ENCODE results near the gene NPFFR1.

NPFFR1 gene

DNA sequence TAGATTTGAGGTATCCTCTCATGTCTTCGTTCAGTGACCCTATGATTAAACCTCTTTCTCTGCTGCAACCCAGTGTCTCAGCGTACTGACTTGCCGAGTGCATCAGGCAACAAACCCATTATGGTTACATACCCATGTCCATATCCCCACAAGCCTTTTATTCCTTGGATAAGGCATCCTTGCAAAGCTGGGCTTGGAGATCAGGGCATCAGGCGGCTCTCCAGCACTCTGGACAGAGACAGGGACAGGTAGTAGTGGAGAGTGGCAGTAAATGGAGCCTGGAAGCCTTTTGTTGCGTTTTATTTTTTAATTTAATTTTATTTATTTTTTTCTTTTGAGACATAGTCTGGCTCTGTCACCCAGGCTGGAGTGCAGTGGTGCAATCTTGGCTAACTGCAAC lies 32.0 kb upstream of the NPFFR1 start:
- no peak for DNase-seq (ENCODE audit: low read depth in 2 of 2)

DNA sequence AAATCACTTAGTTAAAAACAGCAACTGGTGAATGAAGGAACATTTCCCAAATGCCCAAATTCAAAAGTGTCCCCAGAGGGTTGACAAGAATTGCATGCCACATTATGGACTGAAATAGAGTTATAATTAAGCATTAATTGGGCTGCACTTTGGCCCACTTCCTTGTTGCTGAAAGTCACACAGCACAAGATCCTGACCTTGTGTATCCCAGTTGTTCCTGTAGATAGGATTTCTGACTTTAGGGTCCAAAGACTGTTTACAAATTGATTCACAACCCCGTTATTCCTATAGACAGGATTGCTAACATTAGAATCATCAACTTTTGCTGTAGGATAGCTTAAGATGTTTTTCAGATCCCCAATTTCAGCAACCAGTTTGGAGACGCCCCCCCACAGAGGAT lies 31.5 kb upstream of the NPFFR1 start:
- DNase-seq (ENCODE audit: low read depth in 2 of 2), result no peak

DNA sequence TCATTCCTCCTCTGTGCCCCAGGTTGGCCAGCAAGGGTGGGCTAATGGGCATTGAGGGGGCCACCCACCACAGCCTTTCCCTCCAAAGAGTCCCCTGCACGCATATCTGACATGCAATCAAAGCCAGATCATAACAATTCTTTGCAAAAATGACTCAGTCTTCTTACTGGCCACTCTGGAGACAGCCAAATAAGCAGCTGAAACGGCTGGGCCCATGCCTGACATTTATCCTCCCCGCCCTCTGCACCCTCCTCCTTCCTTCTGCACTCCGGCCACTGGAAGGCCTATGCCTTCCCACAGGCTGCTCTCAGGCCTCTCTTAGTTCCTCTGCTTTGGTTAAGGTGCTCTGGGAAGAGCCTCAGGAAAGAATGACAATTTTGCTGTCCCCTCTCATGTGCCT lies 29.2 kb upstream of the NPFFR1 start:
- DNase-seq (ENCODE audit: low read depth in 2 of 2), result no peak

DNA sequence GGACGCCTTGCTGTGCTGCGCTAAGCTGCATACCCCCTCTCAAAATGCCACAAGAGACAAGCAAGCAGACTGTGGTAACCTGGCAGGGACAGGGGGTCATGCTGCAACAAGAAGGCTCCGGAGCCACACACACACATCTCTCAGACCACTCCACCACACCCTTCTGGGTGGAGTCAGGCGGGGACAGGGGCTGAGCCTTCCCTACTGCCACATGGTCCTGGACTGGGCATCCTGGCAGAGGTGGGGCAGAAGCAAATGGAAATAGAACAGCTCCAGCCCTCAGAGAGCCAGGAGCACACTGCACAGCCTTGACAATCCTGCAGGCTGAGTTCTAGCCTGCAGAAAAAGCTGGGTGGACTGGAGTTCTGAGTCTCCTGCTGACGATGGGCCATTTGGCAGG lies 28.4 kb upstream of the NPFFR1 start:
- DNase-seq (ENCODE audit: low read depth in 2 of 2), result no peak

DNA sequence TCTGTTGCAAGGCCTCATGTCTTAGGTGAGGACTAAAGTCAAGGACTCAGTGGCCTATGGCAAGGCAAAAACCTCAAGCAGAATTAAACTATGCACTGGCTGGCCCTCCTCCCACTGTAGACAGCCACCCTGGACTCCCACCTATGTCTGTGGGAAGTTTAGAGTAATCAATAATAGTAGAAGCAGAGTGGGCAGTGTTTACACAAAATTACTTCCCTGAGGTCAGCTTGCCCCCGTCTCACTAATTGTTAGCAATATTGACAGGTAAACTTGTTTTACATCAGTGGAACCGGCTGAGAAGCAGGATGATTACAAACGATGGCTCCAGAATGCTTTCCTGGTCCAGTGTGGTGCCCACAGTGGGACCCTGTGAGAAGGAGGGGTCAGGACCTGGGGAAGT lies 27.9 kb upstream of the NPFFR1 start:
- no peak for DNase-seq (ENCODE audit: low read depth in 2 of 2)

DNA sequence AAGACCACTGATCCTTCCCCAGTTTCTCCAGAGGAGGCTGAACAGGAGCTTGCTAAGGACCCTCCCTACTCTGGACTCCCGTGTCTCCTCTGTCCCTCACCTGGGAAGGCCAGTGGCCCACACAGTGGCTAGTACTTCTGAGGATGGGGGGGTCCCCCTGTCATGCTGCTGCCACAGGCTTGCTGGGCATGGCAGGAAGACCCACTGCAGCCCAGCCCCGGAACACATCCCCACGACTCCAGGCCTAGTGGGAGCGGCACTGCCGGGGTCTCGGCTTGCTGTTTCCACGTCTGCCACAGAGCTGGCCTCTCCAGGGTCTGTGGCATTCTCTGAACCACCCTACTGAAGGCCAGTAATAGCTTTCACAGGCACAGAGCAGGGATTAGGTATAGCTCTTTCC lies 25.9 kb upstream of the NPFFR1 start:
- no peak for DNase-seq (ENCODE audit: low read depth in 2 of 2)

DNA sequence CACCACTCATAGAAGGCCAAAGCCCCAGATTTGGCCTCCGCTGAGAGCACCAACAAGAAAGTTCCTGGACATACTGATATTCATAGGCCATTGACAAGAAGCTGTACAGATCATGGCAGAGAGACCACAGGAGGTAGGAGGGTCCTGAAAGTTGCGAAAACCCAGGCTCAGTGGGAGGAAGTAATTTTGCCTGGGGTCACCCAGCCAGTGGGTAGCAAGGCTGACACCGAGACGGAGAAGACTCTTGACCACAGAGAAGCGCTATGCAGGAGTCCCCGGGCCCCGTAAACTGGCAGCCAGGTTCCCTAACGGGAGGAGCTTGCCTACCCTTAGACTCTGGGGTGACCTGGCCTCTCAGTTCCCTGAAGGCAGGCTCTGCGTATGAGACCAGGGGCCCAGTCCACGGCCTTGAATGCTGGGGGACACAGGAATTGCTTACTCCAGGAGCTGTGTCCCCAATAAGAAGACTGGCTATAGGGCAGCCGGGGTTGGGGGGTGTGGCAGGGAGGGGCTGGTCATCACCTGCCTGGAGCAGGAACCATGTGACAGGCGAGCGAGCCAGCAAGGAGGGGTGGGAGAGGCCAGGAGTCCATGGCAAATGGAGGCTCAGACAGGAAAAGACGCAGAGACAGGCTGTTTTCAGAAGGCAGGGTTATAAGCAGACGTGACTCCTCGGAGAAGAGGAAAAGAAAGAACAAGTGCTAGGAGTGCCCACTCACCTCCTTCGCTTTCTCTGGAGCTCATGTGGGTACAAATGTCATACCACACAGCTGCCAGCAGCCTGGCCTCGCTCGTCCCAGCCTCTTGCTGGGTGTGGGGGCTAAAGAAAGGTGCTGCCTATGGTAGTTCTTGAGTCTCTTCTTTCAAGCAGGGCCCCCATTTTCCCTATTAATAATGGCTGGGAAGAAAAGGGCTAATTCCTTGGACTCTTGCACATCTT lies 24.6 kb upstream of the NPFFR1 start:
- no peak for DNase-seq (ENCODE audit: low read depth in 2 of 2)

DNA sequence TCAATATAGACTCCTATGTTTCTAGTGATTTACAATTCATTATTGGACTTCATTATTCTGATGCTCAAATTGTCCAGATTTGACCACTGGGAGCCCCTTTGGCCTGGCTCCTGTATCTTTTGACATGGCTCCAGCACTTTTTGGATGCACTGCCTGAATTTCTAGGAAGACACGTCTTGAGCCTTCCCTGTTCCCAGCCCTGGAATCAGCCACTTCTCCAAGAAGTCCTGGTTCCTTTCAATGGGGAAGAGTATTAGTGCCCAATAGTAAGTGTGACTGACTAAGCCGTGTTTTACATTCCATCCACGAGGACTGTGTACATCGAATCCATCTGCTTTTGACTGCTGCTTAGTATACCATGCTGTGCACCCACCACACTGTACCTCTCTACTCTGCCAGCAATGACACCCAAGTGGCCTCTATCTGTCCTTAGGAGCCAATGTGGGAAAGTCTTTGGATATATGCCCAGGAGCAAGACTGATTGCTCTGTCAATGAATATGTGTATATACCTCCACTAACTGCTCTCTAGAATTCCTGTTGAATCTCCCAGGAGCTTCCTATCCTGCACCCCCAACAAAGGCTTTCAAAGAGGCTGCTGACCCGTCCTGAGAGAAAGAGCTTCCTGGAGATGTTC lies 23.2 kb upstream of the NPFFR1 start:
- DNase-seq (ENCODE audit: low read depth in 2 of 2), result no peak

DNA sequence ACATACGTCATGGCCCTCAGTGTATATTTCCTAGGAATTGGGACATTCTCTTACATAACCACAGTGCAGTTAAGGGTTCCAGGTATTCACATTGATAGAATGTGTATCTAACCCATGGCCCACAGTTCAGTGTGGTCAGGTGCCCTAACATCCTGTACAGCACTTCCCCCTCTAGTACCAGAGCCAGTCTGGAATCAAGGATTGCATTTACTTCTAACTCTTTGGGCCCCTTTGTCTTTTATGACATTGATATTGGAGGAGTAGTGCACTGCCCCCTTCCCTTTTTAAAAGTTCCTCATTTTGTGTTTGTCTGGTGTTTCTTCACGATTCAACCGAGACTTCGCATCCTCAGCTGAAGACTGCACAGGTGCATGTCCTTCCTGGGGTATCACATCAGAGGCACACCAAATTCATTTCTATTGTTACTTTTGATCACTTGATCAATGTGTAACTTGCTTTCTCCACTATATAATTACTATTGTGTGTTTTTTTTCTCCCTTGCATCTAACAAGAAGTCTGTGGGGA lies 22.4 kb upstream of the NPFFR1 start:
- no peak for DNase-seq (ENCODE audit: low read depth in 2 of 2)

DNA sequence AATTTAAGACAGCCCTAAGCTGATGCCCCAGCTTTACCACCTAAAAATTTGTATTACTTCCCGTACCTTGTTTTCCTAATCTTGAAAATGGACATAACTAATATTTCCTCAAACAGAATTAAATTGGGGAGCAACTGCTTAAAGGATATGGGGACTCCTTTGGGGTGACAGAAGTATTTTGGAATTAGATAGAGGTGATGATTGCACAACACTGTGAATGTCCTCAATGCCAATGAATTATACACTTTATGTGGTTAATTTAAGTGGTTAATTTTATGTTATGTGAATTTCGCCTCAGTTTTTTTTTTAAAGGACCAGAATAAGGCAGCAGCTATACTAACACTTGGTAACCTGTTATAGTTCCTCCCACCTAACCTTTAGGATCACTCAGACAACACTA lies 19.9 kb upstream of the NPFFR1 start:
- DNase-seq (ENCODE audit: low read depth in 2 of 2), result no peak

DNA sequence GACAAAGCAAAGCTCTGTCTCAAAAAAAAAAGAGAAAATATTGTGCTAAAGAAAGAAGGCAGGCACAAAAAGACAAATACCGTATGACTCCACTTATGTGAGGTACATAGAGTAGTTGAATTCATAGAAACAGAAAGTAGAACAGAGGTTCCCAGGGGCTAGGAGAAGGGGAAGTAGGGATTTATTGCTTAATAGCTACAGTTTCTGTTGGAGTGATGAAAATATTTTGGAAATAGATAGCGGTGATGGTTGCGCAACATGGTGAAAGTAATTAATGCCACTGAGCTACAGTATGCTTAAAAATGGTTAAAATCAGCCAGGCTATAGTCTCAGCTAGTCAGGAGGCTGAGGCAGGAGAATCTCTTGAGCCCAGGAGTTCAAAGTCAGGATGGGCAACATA lies 18.5 kb upstream of the NPFFR1 start:
- DNase-seq (ENCODE audit: low read depth in 2 of 2), result no peak

DNA sequence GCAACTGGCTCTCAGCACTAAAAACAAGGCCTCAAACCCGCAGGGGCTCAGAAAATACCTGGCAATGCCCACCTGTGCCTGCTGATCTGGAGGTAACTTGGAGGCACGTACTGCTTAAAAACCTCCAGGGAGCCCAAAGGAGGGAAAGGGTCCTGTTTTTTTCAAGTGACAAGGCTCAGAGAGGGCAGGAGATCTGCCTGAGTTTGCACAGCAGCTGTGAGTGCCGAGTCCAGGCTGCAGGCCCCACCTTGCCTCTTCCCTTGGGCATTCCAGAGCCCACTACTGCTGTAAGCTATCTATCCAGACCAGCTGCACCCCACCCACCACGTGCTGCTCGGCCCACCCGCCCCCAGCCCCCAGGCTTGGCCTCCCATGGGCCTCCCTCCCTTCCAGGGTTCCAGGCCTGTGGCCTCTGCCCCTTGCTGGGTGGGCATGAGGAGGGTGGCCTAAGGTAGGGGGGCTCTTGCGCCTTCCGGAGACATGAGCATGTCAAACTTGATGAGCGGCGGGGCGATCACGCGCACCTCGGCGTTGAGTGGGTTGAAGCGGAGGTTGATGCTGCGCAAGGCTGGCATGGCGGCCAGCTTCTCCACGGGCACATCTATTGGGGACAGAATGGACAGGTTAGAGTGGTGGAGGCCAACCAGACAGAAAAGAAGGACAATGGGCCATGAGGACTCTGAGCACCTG lies 17.2 kb upstream of the NPFFR1 start:
- no peak for DNase-seq (ENCODE audit: low read depth in 2 of 2)

DNA sequence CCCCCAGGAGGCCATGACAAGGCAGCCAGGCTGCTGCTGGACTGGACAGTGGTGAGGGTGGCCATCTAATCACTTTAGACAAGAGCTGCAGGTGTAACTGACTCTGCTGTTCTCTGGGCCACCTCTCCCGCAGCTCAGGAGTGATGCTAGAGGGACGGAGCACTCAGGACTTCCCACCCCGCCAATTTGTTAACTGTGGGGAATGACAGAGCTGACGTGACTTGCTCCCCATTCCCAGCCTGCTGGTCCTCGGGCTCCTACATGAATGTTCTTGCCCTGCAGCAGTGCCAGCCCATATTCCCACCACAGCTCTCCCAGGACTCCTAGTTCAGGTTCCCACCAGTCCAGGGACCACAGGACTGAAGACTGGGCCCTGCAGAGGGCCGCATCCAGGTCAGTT lies 16.7 kb upstream of the NPFFR1 start:
- DNase-seq (ENCODE audit: low read depth in 2 of 2), result no peak

DNA sequence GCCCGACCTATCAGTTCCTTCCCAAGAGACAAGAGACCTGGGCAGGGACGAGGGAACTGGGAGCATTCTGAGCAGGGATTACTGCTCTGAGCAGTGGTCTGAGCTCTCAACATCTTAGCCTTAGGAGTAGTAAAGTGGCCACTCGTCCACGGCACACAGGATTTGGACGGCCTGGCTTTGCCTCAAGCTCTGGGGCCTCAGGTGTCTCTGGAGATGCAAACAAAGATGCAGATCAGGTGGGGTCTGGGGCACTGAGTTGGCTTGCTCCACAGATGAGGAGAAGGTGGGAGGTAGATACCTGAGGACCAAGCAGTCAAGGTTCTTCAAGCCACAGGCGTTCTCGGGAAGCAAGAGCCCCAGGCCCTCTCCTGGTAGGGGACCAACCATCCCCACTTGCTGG lies 16.1 kb upstream of the NPFFR1 start:
- no peak for DNase-seq (ENCODE audit: low read depth in 2 of 2)

DNA sequence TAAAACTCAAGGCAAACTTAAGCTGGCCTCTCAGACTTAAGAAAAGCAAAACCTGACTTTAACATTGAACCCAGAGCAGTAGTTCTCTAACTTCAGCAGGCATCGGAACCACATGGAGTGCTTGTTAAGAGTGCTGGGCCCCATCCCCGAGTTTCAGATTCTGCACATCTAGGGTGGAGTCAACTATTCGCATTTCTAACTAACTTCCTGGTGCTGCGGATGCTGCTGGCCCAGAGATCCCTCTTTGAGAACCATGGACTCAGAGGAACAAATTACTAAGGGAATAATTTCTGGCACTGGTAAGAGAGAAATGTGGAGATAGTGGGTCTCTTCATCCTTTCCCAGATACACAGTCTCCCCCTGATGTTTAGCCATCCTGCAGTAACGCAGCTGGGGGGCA lies 14.6 kb upstream of the NPFFR1 start:
- no peak for DNase-seq (ENCODE audit: low read depth in 2 of 2)

DNA sequence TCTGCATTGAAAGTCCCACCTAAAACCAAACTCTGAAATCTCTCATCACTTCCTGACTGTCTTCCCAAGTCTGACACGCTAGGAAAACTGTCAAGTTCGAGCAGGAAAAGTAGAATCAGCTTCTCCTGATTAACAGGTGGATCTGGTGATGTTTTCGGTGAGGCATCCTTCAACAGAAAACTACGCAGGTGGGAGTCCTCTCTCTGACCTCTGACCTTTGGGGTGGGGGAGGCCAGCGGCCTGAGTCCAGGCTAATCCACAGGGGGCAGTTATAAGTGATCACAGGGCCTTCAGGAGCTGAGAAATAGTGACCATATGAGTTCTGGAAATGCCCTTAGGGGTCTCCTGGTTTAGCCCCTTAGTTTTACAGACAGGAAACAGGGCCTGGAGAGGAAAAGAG lies 13.4 kb upstream of the NPFFR1 start:
- DNase-seq (ENCODE audit: low read depth in 2 of 2), result no peak

DNA sequence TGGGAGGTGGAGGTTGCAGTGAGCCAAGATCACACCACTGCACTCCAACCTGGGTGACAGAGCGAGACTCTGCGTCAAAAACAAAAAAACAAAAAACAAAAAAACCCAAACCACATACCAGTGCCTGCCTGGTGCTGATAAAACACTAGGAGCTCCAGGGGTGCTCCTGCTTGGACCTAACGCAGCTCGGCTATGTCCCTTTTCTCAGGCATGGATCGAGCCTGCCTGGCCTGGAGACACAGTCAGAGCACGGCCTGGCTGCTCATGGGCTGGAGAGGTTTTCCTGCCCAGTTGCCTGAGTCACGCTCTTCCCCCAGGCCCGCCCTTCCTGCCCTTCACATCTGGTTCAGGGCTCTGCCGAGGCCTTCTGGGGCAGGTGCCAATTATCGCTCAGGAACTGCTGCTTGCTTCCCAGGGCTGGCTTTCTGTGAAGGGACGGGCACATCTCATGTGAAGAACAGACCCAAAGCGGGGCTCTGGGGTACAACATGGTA lies 12.6 kb upstream of the NPFFR1 start:
- DNase-seq (ENCODE audit: low read depth in 2 of 2), result no peak

DNA sequence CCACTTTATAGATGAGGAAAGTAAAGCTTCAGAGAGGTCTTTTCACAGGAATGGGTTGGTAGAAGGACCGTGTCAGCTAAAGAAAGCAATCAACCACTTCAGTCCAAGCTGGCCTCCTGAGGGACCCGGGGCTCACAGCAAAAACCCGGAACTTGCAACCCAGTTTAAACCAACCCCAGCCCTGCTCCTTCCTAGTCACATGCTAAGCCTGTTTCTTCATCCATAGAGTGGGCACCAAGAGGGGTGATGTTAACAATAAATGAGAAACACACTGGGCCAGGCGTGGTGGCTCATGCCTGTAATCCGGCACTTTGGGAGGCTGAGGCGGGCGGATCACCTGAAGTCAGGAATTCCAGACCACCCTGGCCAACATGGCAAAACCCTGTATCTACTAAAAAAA lies 12.1 kb upstream of the NPFFR1 start:
- no peak for DNase-seq (ENCODE audit: low read depth in 2 of 2)

DNA sequence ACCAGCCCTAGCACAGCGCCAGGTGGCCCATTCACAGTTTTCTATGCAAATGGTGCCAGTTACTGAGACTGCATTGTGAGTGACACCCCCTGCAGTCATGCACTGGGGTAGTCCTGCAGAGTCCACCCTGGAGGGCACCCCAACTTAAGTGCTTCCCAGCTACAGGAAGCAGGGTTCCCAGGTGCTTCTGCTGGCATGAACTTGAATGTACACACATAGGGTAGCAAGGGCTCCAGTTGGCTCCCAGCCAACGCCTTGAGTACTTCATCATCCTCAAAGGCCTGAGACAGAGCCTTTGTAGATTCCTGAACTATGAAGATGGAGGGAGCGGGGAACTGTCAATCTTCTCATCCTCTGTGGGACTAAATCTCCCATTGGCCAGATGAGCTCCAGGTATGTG lies 11.5 kb upstream of the NPFFR1 start:
- DNase-seq (ENCODE audit: low read depth in 2 of 2), result no peak

DNA sequence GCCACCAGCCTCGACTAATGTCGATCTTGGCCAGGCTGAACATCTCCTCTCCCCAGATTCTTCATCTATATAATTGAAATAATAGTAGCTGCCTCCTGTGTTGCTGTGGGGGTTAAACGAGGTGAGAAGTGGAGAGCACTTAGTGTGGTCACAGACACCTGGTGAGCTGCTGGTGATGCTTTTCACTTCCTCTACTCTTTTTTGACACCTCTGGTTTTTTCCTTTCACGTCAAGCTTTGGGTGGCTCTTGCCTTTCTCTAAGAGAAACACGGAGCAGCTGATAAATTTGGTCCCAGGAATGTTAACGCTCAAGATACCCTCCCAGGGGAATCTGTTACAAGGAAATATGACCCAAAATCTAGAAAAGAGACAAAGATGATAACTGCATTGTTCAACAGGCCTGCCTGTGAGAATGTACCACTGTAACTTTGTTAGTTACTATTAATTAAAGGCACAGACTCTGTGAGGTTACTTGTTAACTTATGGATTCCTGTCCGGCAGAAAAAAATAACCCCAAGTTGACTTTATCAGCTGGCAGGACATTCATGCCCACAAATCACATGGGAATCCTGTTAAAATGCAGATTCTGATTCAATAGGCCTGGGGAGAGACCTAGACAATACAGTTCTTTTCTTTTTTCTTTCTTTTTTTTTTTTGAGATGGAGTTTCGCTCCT lies 9.5 kb upstream of the NPFFR1 start:
- DNase-seq (ENCODE audit: low read depth in 2 of 2), result no peak

DNA sequence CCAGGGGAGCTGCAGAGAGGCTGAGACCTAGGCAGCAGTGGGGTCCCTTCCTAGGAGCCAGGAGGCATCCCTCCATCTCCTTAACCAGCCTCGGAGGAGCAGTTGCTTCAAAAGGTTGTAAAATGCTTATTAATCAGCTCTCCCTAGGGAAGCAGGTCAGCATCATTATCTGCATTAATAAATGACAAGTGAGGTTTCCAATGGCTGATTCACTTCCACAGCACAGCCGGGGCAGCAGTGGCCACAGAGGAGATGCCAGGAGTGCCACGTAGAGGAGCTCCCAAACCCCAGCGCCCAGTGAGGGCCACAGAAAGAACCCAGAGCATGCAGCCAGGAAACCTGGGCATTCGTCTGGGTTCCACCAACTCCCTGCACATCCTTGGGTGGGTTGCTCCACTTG lies 8.2 kb upstream of the NPFFR1 start:
- DNase-seq (ENCODE audit: low read depth in 2 of 2), result no peak

DNA sequence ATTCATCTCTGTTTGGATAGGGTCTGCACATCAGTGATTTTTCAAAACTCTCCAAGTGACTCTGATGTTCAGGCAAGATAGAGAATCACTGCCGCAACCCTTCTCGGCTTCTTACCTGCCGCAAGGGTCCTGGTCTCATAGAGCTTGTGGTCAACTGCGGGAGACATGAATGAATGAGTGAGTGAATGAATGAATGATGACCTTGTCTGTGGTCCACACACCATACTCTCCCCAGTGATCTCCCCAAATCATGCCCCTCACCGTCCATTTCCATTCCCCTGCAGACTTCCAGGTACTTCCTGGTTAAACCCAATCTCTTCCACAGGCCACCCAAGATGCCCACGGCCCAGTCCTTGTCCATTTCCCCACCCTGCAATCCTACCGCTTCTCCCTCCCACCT lies 5.9 kb upstream of the NPFFR1 start:
- no peak for DNase-seq (ENCODE audit: low read depth in 2 of 2)
